HL-60 (cell line): ENCODE results near the gene PTPRD.

ENCODE experiments used
- CTCF ChIP-seq: IDR thresholded peaks from one replicate; pipeline ENCODE4 v1.5.1; 2011; ENCODE audit warnings: low read length, control low read depth, inconsistent platforms; ENCODE audit not compliant: insufficient read depth
- GABPA ChIP-seq: IDR thresholded peaks from 2 replicates; pipeline ENCODE4 v1.6.1; 2012; ENCODE audit warnings: low read depth
- POLR2AphosphoS5 ChIP-seq: IDR thresholded peaks from 2 replicates; pipeline ENCODE4 v1.6.1; 2012; ENCODE audit warnings: low read depth
- REST ChIP-seq: IDR thresholded peaks from 2 replicates; pipeline ENCODE4 v1.6.1; 2012; ENCODE audit warnings: low read depth; ENCODE audit not compliant: insufficient replicate concordance
- SPI1 ChIP-seq: IDR thresholded peaks from 2 replicates; pipeline ENCODE4 v1.6.1; 2012; ENCODE audit warnings: low read depth, mild to moderate bottlenecking, borderline replicate concordance

- no peak for TF ChIP-seq POLR2AphosphoS5
- TF ChIP-seq CTCF = no peak
- no peak for TF ChIP-seq REST
- no peak for TF ChIP-seq SPI1
- TF ChIP-seq GABPA = no peak
Measured at GRCh38 chr9:9498128-9498527, 1114.7 kb downstream of the PTPRD start.
